ENCODE measurements around the gene CCDC87.

Gene CCDC87

GRCh38 chr11:66580803-66581202 lies 12.1 kb downstream of the CCDC87 start:
- DNase-seq (ENCODE audit: low spot score) = no peak

GRCh38 chr11:66579017-66579606 lies 13.8 kb downstream of the CCDC87 start:
- DNase-seq (ENCODE audit: low spot score) = peak; percentile 100

GRCh38 chr11:66570850-66571180 lies 22.0 kb downstream of the CCDC87 start:
- no peak for DNase-seq (ENCODE audit: low spot score)

- DNase-seq (ENCODE audit: low spot score) = no peak
Observed at GRCh38 chr11:66570079-66570849, 22.6 kb downstream of the CCDC87 start.

- DNase-seq (ENCODE audit: low spot score) = no peak
Observed at GRCh38 chr11:66569076-66569475, 23.8 kb downstream of the CCDC87 start.

- DNase-seq (ENCODE audit: low spot score) = peak; percentile 100
Observed at GRCh38 chr11:66568124-66568916, 24.5 kb downstream of the CCDC87 start, which contains the start of gene CTSF. TSS of gene CTSF (minus strand) at chr11:66568606. CDS start at chr11:66568486, 120 bp downstream.

GRCh38 chr11:66567787-66568123 lies 25.1 kb downstream of the CCDC87 start:
- DNase-seq (ENCODE audit: low spot score) = no peak

GRCh38 chr11:66566221-66566620 lies 26.6 kb downstream of the CCDC87 start:
- no peak for DNase-seq (ENCODE audit: low spot score)

- DNase-seq (ENCODE audit: low spot score) = no peak
Observed at GRCh38 chr11:66564984-66565383, 27.9 kb downstream of the CCDC87 start.

- DNase-seq (ENCODE audit: low spot score) = no peak
Observed at GRCh38 chr11:66564538-66564937, 28.3 kb downstream of the CCDC87 start.

- DNase-seq (ENCODE audit: low spot score) = no peak
Observed at GRCh38 chr11:66563832-66564231, 29.0 kb downstream of the CCDC87 start.

GRCh38 chr11:66562907-66563583 lies 29.8 kb downstream of the CCDC87 start:
- peak; percentile 69 for DNase-seq (ENCODE audit: low spot score)

- peak; percentile 58 for DNase-seq (ENCODE audit: low spot score)
Observed at GRCh38 chr11:66562275-66562674, 30.6 kb downstream of the CCDC87 start.

- no peak for DNase-seq (ENCODE audit: low spot score)
Observed at GRCh38 chr11:66561975-66562248, 31.0 kb downstream of the CCDC87 start.

GRCh38 chr11:66561178-66561974 lies 31.5 kb downstream of the CCDC87 start:
- peak; percentile 64 for DNase-seq (ENCODE audit: low spot score)

- peak; percentile 64 for DNase-seq (ENCODE audit: low spot score)
Observed at GRCh38 chr11:66559866-66560676, 32.8 kb downstream of the CCDC87 start.

GRCh38 chr11:66559142-66559865 lies 33.6 kb downstream of the CCDC87 start:
- peak; percentile 73 for DNase-seq (ENCODE audit: low spot score)

- peak; percentile 63 for DNase-seq (ENCODE audit: low spot score)
Observed at GRCh38 chr11:66557733-66558326, 35.0 kb downstream of the CCDC87 start.

- no peak for DNase-seq (ENCODE audit: low spot score)
Observed at GRCh38 chr11:66556086-66556485, 36.8 kb downstream of the CCDC87 start.

- DNase-seq (ENCODE audit: low spot score) = peak; percentile 58
Observed at GRCh38 chr11:66555416-66555815, 37.4 kb downstream of the CCDC87 start.
